ENCODE measurements around the gene AFF3.

DNA sequence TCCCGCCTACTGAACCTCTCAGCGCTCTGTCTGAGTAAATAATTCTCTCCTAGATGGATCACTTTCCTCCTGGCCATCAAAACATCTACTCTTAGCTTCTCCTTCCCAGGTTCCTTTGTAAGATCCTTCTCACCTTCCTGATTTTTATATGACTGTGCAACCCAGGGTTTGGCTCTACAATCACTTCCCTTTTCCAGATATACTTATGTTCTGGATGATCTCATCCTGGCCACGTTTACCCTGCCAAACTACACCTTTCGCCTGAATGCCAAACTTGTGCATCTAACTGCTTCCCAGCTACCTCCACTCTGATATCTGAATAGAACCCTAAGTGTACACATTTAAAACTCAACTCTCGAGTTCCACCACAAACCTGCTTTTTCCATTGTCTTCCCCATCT lies 362.1 kb downstream of the AFF3 start:
- TF ChIP-seq, protein P1, sequence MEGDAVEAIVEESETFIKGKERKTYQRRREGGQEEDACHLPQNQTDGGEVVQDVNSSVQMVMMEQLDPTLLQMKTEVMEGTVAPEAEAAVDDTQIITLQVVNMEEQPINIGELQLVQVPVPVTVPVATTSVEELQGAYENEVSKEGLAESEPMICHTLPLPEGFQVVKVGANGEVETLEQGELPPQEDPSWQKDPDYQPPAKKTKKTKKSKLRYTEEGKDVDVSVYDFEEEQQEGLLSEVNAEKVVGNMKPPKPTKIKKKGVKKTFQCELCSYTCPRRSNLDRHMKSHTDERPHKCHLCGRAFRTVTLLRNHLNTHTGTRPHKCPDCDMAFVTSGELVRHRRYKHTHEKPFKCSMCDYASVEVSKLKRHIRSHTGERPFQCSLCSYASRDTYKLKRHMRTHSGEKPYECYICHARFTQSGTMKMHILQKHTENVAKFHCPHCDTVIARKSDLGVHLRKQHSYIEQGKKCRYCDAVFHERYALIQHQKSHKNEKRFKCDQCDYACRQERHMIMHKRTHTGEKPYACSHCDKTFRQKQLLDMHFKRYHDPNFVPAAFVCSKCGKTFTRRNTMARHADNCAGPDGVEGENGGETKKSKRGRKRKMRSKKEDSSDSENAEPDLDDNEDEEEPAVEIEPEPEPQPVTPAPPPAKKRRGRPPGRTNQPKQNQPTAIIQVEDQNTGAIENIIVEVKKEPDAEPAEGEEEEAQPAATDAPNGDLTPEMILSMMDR (IDR thresholded peaks at IDR 0.05; ENCODE audit: extremely low read depth in 1 of 2, insufficient read depth in 1 of 2, low read depth in 1 of 2, low read length in 2 of 2): no peak
- TF ChIP-seq, protein P2, sequence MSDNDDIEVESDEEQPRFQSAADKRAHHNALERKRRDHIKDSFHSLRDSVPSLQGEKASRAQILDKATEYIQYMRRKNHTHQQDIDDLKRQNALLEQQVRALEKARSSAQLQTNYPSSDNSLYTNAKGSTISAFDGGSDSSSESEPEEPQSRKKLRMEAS (IDR thresholded peaks at IDR 0.05; ENCODE audit: insufficient read depth, insufficient read length): no peak
- TF ChIP-seq EZH2 (IDR thresholded peaks at IDR 0.05; ENCODE audit: borderline replicate concordance, low read depth, low read length, severe bottlenecking): no peak
- TF ChIP-seq POLR2AphosphoS5 (IDR thresholded peaks at IDR 0.05; ENCODE audit: insufficient read depth, low read depth, low read length): no peak
- no peak for TF ChIP-seq POLR2A (IDR thresholded peaks at IDR 0.05; ENCODE audit: low read depth, low read length)
- TF ChIP-seq GATA2 (IDR thresholded peaks at IDR 0.05; ENCODE audit: insufficient read depth, insufficient read length, low read depth, low read length): no peak
- no peak for TF ChIP-seq FOS (IDR thresholded peaks at IDR 0.05; ENCODE audit: borderline replicate concordance, insufficient read depth, low read length)
- TF ChIP-seq JUN (IDR thresholded peaks at IDR 0.05; ENCODE audit: borderline replicate concordance, insufficient read depth, insufficient read length, low read depth): no peak
